CD4-positive, alpha-beta T cell treated with Interleukin-21 for 1 hour (primary cell): ENCODE measurements around the gene TNK1.
A peak's percentile ranks its signal among the peaks of the same experiment; 100 is the strongest.

ENCODE experiments used
- DNase-seq: peaks from one replicate; pipeline ENCODE4 v3.0.0-alpha.2; 2020

Gene TNK1

DNA sequence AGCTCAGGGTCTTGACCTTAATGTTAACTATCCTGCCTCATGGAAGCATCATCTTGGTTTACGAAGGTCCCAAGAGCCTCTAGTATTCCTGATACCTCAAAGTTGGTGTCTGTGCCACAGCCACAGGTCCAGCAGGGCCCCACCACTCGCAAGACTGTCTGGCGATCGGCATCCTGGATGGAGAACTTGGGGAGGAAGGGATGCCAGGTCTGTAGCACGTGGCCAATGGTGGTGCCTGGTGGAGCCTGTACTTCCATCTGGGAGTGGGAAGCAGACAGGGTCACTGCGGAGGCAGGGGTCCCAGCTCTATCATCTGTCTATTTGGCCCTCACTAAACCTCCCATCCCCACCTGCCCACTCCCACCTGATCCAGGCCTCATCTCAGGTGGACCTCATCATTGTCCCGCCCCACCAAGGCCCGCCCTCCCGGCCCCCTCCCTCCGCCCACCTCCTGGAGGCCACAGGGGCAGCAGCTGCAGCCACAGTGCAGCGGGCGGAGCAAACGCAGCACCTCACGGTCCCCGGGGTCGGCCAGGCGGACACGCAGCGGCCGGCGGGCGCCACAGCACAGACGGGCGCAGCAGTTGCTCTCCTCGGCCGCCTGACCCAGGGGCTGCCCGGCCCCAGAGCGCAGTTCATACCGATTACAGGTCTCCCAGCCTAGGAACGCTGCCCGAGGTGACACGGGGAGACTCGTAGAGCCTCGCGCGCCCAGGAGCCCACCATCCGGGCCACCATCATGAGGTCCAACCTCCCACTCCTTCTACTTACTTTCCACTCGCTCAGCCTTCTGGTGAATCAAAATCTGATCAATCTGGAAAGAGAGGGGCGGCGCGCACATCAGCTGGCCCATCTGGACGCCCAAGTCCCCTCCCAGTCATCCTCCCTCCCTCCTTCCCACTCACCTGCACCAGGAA is 12.1 kb downstream of the TNK1 start:
- no peak for DNase-seq

GRCh38 chr17:7393613-7394451 is 12.9 kb downstream of the TNK1 start:
- peak; percentile 81 for DNase-seq

DNA sequence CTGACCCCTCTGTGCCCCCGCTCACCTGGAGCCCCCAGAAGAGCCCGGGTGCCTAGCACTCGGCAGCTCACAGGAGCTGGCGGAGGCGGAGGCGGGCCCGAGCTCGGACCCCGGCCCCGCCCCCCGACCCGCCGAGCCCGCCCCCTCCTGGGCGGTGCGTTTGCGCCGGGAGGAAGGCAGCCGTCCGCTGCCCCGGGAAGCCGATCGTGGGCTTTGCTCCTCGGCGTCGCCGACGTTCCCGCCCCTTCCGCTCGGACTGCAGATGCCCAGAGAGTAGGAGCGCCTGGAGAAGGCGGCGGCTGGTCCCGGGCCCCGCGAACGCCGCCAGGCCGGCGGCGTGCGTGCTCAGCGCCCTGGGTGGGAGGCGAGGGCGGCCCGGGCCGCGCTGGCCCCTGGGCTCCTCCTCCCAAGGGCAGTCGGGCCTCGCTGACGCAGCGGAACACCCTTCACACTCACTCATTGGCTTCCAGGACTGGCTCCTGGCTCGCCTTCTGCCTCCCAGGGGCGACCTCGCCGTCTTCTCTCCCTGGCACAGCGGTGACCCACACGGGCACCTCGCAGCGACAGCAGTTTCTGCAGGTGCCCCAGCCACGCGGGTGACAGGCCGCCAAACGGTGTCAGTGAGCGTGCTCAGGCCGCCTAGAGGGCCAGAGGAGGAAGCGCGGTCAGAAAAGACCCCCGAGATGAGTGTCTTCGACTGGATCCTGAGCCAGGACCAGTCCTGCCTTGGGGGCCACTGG is 13.7 kb downstream of the TNK1 start, which contains the start of gene PLSCR3:
TSS of gene PLSCR3 (minus strand) at position 74 of the 740 bp plus-strand sequence. CDS start 415 bp downstream, outside the sequence.
- DNase-seq = peak; percentile 83

DNA sequence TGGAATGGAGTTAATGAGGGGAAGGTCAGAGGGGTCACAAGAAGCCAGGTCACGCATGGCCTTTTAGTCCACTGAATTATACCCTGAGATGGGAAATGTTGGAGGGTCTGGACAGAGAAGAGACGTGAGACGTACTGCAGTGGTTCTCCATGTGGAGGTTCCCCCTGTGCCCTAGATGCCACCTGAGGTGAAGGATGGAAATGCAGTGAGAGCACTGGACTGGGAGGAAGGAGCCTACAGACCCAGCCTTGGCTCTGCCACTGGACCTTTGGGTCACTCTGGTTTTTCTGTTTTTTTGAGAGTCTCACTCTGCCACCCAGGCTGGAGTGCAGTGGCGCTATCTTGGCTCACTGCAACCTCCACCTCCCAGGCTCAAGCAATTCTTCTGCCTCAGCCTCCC is 15.3 kb downstream of the TNK1 start:
- no peak for DNase-seq

DNA sequence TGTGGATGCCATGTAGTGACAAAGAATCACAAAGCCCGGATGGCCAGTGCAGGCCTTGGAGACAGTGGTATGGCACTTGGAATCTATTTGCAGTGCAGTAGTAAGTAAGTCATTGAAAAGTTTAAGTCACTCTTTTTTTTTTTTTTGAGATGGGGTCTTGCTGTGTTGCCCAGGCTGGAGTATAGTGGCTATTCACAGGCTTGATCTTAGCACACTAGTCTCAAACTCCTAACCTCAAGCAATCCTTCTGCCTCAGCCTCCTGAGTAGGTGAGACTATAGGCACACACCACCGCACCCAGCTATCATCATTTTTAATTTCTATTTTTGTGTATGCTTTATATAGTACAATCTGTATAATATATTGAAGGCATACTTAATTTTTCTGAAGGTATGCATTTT is 17.7 kb downstream of the TNK1 start:
- DNase-seq = no peak

DNA sequence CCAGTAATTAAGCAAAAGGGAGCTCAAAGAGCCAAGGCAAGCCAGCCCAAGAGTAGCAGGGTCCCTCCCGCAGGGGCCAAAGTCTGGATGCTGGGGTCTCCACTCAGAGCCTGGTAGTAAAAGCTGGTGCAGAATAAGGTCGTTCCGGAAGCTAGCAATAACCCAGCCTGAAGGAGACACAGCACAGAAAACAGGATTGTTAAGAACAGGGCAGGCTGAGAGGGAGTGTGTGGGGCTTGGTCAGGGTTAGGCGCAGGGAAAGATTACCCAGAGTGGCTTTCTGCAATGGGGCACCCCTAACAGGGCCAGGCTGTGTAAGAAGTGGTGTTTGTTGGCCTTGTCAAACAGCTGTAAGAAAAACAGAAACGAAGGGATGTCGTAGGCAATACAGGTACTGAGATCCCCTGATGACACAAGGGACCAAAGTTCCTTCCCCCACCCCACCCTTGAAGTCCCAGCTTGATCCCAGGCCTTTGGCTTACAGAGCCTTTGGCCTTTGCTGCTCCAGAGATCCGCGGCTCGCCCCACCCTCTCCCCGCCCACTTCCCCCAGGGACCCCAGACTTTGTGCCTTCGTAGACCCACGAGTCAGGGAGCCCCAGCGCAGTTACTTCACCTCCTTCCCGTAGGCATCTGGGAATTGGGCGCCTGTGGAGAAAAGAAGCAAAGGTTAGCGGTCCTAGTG is 22.3 kb downstream of the TNK1 start:
- DNase-seq = peak; percentile 21

- no peak for DNase-seq
These were observed 22.8 kb downstream of the TNK1 start for GRCh38 chr17:7403727-7403976.

- peak; percentile 98 for DNase-seq
These were observed 23.3 kb downstream of the TNK1 start, which contains the start of gene TMEM256 for GRCh38 chr17:7403977-7404736. Gene TMEM256 (minus strand): TSS chr17:7404097. CDS start chr17:7404084, 13 bp downstream.

- DNase-seq = peak; percentile 82
These were observed 24.0 kb downstream of the TNK1 start for GRCh38 chr17:7404737-7405349.

GRCh38 chr17:7405350-7406234 is 24.7 kb downstream of the TNK1 start:
- DNase-seq = no peak

DNA sequence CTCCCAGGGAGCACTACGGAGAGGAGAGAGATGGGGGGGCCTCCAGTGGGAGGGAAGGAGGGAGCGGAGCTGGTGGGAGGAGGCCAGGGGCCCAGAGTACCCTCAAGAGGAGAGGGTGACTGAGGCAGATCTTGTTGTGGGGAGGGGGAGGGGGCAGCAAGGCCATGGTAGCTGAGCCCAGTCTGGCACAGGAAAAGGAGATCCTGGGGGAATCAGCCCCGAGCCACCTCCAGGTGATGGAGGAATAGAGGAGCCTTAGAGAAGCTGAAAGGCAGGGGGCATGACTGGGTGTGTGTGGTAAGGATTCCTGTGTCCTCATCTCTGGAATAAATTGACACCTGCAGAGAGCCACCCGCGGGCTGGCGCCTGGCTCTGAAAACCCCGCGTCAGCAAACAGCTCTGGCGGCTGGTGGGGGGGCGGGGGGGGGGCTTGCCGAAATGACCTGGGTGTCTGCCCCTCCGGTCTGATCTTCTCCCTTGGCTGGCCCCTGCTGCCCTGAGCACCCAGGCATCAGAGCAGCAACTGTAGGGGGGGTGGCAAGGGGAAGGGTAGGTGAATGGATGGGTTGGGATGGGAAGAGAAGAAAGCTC is 25.4 kb downstream of the TNK1 start:
- no peak for DNase-seq

DNA sequence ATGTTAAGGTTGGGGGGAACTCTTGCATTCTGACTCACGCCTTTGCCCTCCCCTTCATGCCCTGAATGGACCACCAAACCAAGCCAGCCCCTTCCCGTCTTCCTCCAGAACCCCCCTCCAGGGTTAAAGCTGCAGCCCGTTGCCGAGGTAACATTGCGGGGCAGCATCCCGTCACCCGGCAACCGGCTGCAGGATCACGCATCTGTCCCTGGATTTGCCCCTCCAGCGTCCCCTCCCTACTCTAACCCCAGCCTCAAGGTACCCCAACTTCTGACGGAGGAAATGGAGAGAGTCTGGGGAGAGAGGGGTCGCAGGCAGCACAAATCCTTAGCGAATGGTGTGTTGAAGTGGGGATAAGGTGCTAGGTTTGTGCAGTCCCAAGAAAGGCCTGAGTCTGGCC is 26.2 kb downstream of the TNK1 start:
- DNase-seq = no peak

- no peak for DNase-seq
These were observed 26.8 kb downstream of the TNK1 start, which contains the start of gene NLGN2 for GRCh38 chr17:7407485-7408251. Gene NLGN2 (plus strand): TSS chr17:7407845. CDS start chr17:7408256, 411 bp downstream.

DNA sequence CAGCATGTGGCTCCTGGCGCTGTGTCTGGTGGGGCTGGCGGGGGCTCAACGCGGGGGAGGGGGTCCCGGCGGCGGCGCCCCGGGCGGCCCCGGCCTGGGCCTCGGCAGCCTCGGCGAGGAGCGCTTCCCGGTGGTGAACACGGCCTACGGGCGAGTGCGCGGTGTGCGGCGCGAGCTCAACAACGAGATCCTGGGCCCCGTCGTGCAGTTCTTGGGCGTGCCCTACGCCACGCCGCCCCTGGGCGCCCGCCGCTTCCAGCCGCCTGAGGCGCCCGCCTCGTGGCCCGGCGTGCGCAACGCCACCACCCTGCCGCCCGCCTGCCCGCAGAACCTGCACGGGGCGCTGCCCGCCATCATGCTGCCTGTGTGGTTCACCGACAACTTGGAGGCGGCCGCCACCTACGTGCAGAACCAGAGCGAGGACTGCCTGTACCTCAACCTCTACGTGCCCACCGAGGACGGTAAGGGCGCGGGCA is 27.4 kb downstream of the TNK1 start:
- DNase-seq = peak; percentile 49

- DNase-seq = no peak
These were observed 28.0 kb downstream of the TNK1 start for GRCh38 chr17:7408863-7409262.

- no peak for DNase-seq
These were observed 28.8 kb downstream of the TNK1 start for GRCh38 chr17:7409716-7410115.

DNA sequence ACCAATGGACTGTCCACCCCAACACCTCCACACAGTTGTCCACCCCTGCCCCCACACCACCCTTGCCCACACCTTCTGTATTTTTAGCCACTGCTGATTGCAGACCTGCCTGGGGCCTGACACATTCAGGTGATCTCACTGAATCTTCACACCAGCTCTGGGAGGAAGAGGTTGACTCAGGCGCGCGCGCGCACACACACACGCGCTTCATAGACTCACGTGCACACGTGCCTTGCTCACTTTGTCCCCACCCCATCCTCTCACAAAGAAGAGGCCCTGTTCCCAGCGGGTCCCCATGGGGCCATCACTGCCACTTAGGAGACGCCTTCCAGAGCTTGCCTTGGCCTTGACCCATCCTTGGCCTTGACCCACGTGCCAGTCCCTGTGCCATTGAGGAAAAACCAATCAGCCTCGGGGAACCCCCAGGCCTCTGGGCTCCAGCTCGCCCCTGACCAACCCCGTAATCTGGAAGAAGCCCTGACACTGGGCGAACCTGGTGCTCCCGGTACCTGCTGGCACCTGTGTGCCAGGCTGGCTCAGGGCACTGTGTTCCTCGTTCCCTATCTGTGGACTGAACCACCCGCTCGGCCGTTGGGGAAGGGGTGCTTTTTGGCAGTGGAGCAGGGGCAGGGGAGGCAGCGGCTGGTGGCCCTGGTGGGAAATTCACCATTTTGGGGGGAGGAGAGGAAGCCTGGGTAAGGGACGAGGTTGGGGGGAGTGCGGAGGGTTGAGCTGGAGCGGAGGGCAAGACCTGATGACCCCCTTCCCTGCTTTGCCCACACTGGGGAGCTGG is 29.9 kb downstream of the TNK1 start:
- no peak for DNase-seq

DNA sequence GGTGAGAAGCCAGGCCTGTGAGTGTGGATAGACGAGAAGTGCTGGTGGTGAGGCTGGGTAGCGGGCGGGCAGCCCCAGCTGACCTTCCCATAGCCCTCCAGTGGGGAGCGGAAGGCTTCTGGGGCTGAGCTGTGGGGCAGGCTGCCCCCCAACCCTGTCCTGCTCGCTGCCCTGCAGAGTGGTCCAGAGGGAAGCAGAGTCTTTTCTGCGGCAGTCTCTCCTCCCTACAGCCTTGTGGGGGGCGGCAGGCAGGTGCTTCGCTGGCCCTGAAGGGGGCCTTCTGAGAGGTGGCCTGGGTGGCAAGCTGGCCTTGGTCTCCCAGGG is 30.5 kb downstream of the TNK1 start:
- DNase-seq = no peak
